Right lobe of liver (tissue), 6 donors: ENCODE measurements around the gene GRWD1. TPM values are rescaled to one million over a fixed set of nuclear protein-coding genes. Genes with fewer than 3 reads are reported as not detected.

ENCODE experiments used
- ATAC-seq, 4 donors: fragments of 200-7000 bp; cut with Tn5 transposase; one replicate each; pipeline ENCODE4 v1.9.1; 2020; ENCODE audit warnings: mild to moderate bottlenecking in 4 of 4, moderate library complexity in 4 of 4
- DNase-seq, 3 donors: peaks; one replicate each; pipeline ENCODE4 v3.0.0-alpha.2; 2020
- H3K27ac ChIP-seq, 3 donors: fragments of 200-600 bp; one replicate each; pipeline ENCODE4 v1.8.0; 2022
- H3K27me3 ChIP-seq, 2 donors: fragments of 200-600 bp; one replicate each; pipeline ENCODE4 v1.8.0; 2022
- H3K36me3 ChIP-seq, 4 donors: fragments of 200-600 bp; sonication (generic) in 1 of 4; one replicate each; pipeline versions ENCODE4 v1.5.1 to v1.8.0; 2017 to 2022; ENCODE audit warnings: control low read depth in 1 of 4
- H3K4me1 ChIP-seq, 4 donors: fragments of 200-600 bp; sonication (generic) in 1 of 4; one replicate each; pipeline versions ENCODE4 v1.5.1 to v1.8.0; 2017 to 2022; ENCODE audit warnings: control low read depth in 1 of 4
- H3K4me3 ChIP-seq, 3 donors: fragments of 200-600 bp; one replicate each; pipeline ENCODE4 v1.8.0; 2022
- H3K9me3 ChIP-seq, 4 donors: fragments of 200-600 bp; sonication (generic) in 1 of 4; one replicate each; pipeline versions ENCODE4 v1.5.1 to v1.8.0; 2017 to 2022; ENCODE audit warnings: control low read depth in 1 of 4
- CTCF ChIP-seq, 4 donors: fragments of 200-600 bp in 3 of 4; fragments of 450-650 bp in 1 of 4; IDR thresholded peaks; one replicate each; pipeline versions ENCODE4 v1.5.1 to v1.8.0; 2016 to 2022; ENCODE audit warnings: antibody characterized with exemption in 4 of 4, mild to moderate bottlenecking in 2 of 4
- POLR2A ChIP-seq: fragments of 450-650 bp; IDR thresholded peaks from one replicate; pipeline ENCODE4 v1.6.1; 2017; ENCODE audit warnings: antibody characterized with exemption, mild to moderate bottlenecking
- WGBS: methylation state at CpG from one replicate; pipeline ENCODE4 v1.1.6; 2018; ENCODE audit warnings: low coverage, low lambda C conversion rate; ENCODE audit not compliant: insufficient coverage; ENCODE audit errors: missing lambda C conversion rate; 5-methylcytosine and 5-hydroxymethylcytosine counted together
- intact Hi-C, 2 donors: fragments of 100-400 bp; cut with DNase I; formaldehyde crosslinking; loops; one replicate each; pipeline versions ENCODE4 v1.11.2 to v1.14.1; 2022
- total RNA-seq, 6 experiments: library from RNA; depleted of rRNA in 2 of 6; stranded (reverse); fragments of >200 nt in 2 of 6; fragmentation: NEBNext Ultra II Directional in 3 of 6; extraction: Animal tissue kit (Norgen Biotek cat#: 25700) in 3 of 6; gene quantifications; one replicate each; pipeline versions ENCODE4 v1.1.0 to v1.2.4, GENCODE V29; 2016 to 2023
- donor health status: DM: no; HTN: yes; CAD: no.
- donor health status: DM: no; HTN: no; CAD: no.
- donor health status: DM: no; HTN: no; CAD: no.
- donor health status: DM: no; HTN: yes; CAD: no.
- donor health status: DM: no; HTN: yes; CAD: no.

Gene GRWD1
- total RNA-seq, 6 experiments from 2014 or later: 14.7 to 31.0 (median 17.6) TPM

GRCh38 chr19:48451624-48452023 lies 5.8 kb downstream of the GRWD1 start:
- no peak for DNase-seq
- no peak overlapping the region for H3K4me3 ChIP-seq
- intact Hi-C loops: no loop called here
- ATAC-seq: no peak
- no peaks in the 10 kb centered on the region for H3K27me3 ChIP-seq
- no peaks in the 10 kb centered on the region for H3K9me3 ChIP-seq
- peaks cover 0 to 56% (median 14%) of the 10 kb centered on the region in 4 donors for H3K36me3 ChIP-seq
- no peak for TF ChIP-seq CTCF (IDR thresholded peaks at IDR 0.05)
- no peak for TF ChIP-seq POLR2A
- 84% methylated on average over 5 of the region's 12 CpGs for WGBS
- peaks cover 0 to 11% (median 2%) of the 10 kb centered on the region in 4 donors for H3K4me1 ChIP-seq
- no peak overlapping the region for H3K27ac ChIP-seq

GRCh38 chr19:48452289-48453190 lies 6.8 kb downstream of the GRWD1 start:
- H3K27ac ChIP-seq: no peak overlapping the region
- intact Hi-C loops: no loop called here

GRCh38 chr19:48454150-48454730 lies 8.5 kb downstream of the GRWD1 start:
- H3K4me3 ChIP-seq: no peak overlapping the region
- peaks cover 0 to 43% (median 11%) of the 10 kb centered on the region in 4 donors for H3K36me3 ChIP-seq
- TF ChIP-seq POLR2A (no peak), CTCF (IDR thresholded peaks at IDR 0.05) (no peak)
- ATAC-seq (peak in 1 of 4 donors; percentile 9), DNase-seq (no peak)
- no peaks in the 10 kb centered on the region for H3K27me3 ChIP-seq
- intact Hi-C loops: no loop called here
- no peaks in the 10 kb centered on the region for H3K9me3 ChIP-seq
- peaks cover 0 to 10% (median 0%) of the 10 kb centered on the region in 4 donors for H3K4me1 ChIP-seq
- WGBS: 90% methylated on average over 6 of the region's 22 CpGs
- no peak overlapping the region for H3K27ac ChIP-seq

More at GRCh38 chr19:48452289-48453190, 6.8 kb downstream of the GRWD1 start:
- Histone ChIP-seq H3K4me1 (peaks cover 0 to 10% (median 0%) of the 10 kb centered on the region in 4 donors), H3K36me3 (peaks cover 0 to 55% (median 11%) of the 10 kb centered on the region in 4 donors), H3K27me3 (no peaks in the 10 kb centered on the region), H3K4me3 (no peak overlapping the region), H3K9me3 (no peaks in the 10 kb centered on the region)
- DNase-seq: no peak
- TF ChIP-seq POLR2A: no peak
- TF ChIP-seq CTCF (IDR thresholded peaks at IDR 0.05): no peak
- 77% methylated on average over 7 of the region's 33 CpGs for whole genome bisulfite sequencing
- ATAC-seq: peak in 2 of 4 donors; percentile 7 to 12

GRCh38 chr19:48455171-48455907 lies 9.6 kb downstream of the GRWD1 start, which contains the start of gene KCNJ14:
Gene KCNJ14, plus strand, starts transcription at chr19:48455574. Its CDS starts 6,151 bp downstream, at chr19:48461725.
- Histone ChIP-seq H3K36me3 (peaks cover 0 to 38% (median 9%) of the 10 kb centered on the region in 4 donors), H3K4me3 (no peak within 1 kb of the TSS), H3K27ac (no peak within 1 kb of the TSS), H3K27me3 (no peaks in the 10 kb centered on the region), H3K4me1 (peaks cover 0 to 10% (median 0%) of the 10 kb centered on the region in 4 donors), H3K9me3 (no peaks in the 10 kb centered on the region)
- no peak for DNase-seq
- intact Hi-C loops: no loop called here
- 80% methylated on average over 2 of the region's 16 CpGs for WGBS
- TF ChIP-seq POLR2A (no peak), CTCF (IDR thresholded peaks at IDR 0.05) (no peak)
- no peak for ATAC-seq
